Dermis microvascular lymphatic vessel endothelial cell (primary cell): ENCODE results near the gene TBC1D7. TPM values are rescaled to one million over a fixed set of nuclear protein-coding genes. Genes with fewer than 3 reads are reported as not detected.
"Not testable (repeated sequence)": the region's sequence is repeated elsewhere in the genome, so short reads cannot be mapped to it uniquely, and the experiment has no call there.

ENCODE experiments used
- DNase-seq, 2 donors: peaks; one replicate each; pipeline versions ENCODE4 v3.0.0 to v3.0.0-alpha.2; 2010; ENCODE audit warnings: low read depth in 2 of 2
- total RNA-seq: library from RNA; depleted of rRNA; stranded (reverse); fragments of >200 nt; gene quantifications from 2 replicates; pipeline ENCODE4 v1.2.1, GENCODE V29; 2014

The TBC1D7 gene
- total RNA-seq, 1 donor from 2014 or later: 13.7 TPM

- not testable (repeated sequence) for DNase-seq
Measured at GRCh38 chr6:13326031-13326586, 2.2 kb downstream of the TBC1D7 start.

- no peak for DNase-seq
Measured at GRCh38 chr6:13319891-13320564, 8.3 kb downstream of the TBC1D7 start.

- DNase-seq: no peak
Measured at GRCh38 chr6:13318821-13319220, 9.5 kb downstream of the TBC1D7 start.

GRCh38 chr6:13315896-13316295 is 12.4 kb downstream of the TBC1D7 start:
- DNase-seq: no peak

GRCh38 chr6:13314806-13315205 is 13.5 kb downstream of the TBC1D7 start:
- DNase-seq: no peak

GRCh38 chr6:13311155-13311554 is 17.2 kb downstream of the TBC1D7 start:
- DNase-seq: no peak

- DNase-seq: no peak
Measured at GRCh38 chr6:13308332-13308731, 20.0 kb downstream of the TBC1D7 start.

GRCh38 chr6:13307508-13307995 is 20.8 kb downstream of the TBC1D7 start:
- DNase-seq: peak in 1 of 2 donors; percentile 87

GRCh38 chr6:13305791-13306190 is 22.5 kb downstream of the TBC1D7 start:
- DNase-seq: no peak

GRCh38 chr6:13305288-13305687 is 23.0 kb downstream of the TBC1D7 start:
- DNase-seq: no peak

GRCh38 chr6:13304580-13305260 is 23.6 kb downstream of the TBC1D7 start:
- no peak for DNase-seq

GRCh38 chr6:13304101-13304500 is 24.2 kb downstream of the TBC1D7 start:
- no peak for DNase-seq

GRCh38 chr6:13303668-13304017 is 24.7 kb downstream of the TBC1D7 start:
- peak in 1 of 2 donors; percentile 78 for DNase-seq

GRCh38 chr6:13302751-13303667 is 25.3 kb downstream of the TBC1D7 start:
- peak; percentile 6 to 95 for DNase-seq

GRCh38 chr6:13302291-13302690 is 26.0 kb downstream of the TBC1D7 start:
- DNase-seq: no peak

GRCh38 chr6:13300643-13301590 is 27.4 kb downstream of the TBC1D7 start:
- no peak for DNase-seq

- DNase-seq: no peak
Measured at GRCh38 chr6:13299918-13300317, 28.4 kb downstream of the TBC1D7 start.

GRCh38 chr6:13299403-13299821 is 28.9 kb downstream of the TBC1D7 start:
- no peak for DNase-seq

GRCh38 chr6:13298446-13298845 is 29.9 kb downstream of the TBC1D7 start:
- no peak for DNase-seq

- DNase-seq: no peak
Measured at GRCh38 chr6:13297391-13297790, 30.9 kb downstream of the TBC1D7 start.
